CD14-positive monocyte (primary cell): ENCODE measurements around the gene SLC25A17. TPM values are rescaled to one million over a fixed set of nuclear protein-coding genes. Genes with fewer than 3 reads are reported as not detected.

Experiments used
- DNase-seq, 3 donors: peaks; one replicate each; pipeline ENCODE4 v3.0.0-alpha.2; 2011 to 2022
- H2AFZ ChIP-seq: 2 replicates; pipeline ENCODE4 v1.6.0; 2012; ENCODE audit warnings: mild to moderate bottlenecking, low read depth, low read length, inconsistent platforms; ENCODE audit not compliant: insufficient read depth, poor library complexity, severe bottlenecking
- H3K27ac ChIP-seq, 2 donors: 1 replicate in 1 of 2; 2 replicates in 1 of 2; pipeline ENCODE4 v1.5.1; 2012 to 2013; ENCODE audit warnings: low read length in 2 of 2, control low read depth in 1 of 2, inconsistent platforms in 1 of 2, low read depth in 1 of 2, mild to moderate bottlenecking in 1 of 2
- H3K27me3 ChIP-seq, 2 donors: one replicate each; pipeline versions ENCODE4 v1.6.0 to v1.6.1; 2011 to 2013; ENCODE audit warnings: low read length in 2 of 2; ENCODE audit not compliant: control insufficient read depth in 2 of 2, insufficient read depth in 2 of 2
- H3K36me3 ChIP-seq, 2 donors: replicated peaks in 1 of 2; 1 replicate in 1 of 2; 2 replicates in 1 of 2; pipeline versions ENCODE4 v1.5.1 to v1.6.1; 2012 to 2013; ENCODE audit warnings: low read length in 2 of 2, control low read depth in 1 of 2, inconsistent platforms in 1 of 2, mild to moderate bottlenecking in 1 of 2; ENCODE audit not compliant: insufficient read depth in 2 of 2, control insufficient read depth in 1 of 2
- H3K4me1 ChIP-seq, 2 donors: 1 replicate in 1 of 2; 2 replicates in 1 of 2; pipeline versions ENCODE4 v1.5.1 to v1.6.1; 2012 to 2013; ENCODE audit warnings: low read length in 2 of 2, control low read depth in 1 of 2, inconsistent platforms in 1 of 2, mild to moderate bottlenecking in 1 of 2, moderate library complexity in 1 of 2; ENCODE audit not compliant: insufficient read depth in 2 of 2, control insufficient read depth in 1 of 2
- H3K4me2 ChIP-seq: replicated peaks from 2 replicates; pipeline ENCODE3; 2012; ENCODE audit warnings: low read length, moderate library complexity, mild to moderate bottlenecking; ENCODE audit not compliant: poor library complexity, severe bottlenecking; ENCODE audit errors: extremely low read depth
- H3K4me3 ChIP-seq, 3 experiments: fragments of 200-600 bp in 1 of 3; sonication (generic) in 1 of 3; replicated peaks in 1 of 3; 1 replicate in 2 of 3; 2 replicates in 1 of 3; pipeline ENCODE4 v1.5.1; 2011 to 2013; ENCODE audit warnings: low read length in 3 of 3, mild to moderate bottlenecking in 3 of 3, control low read depth in 2 of 3, low read depth in 2 of 3, inconsistent platforms in 1 of 3, moderate library complexity in 1 of 3
- H3K79me2 ChIP-seq: 2 replicates; pipeline ENCODE4 v1.6.0; 2012; ENCODE audit warnings: mild to moderate bottlenecking, control low read depth, inconsistent platforms, low read length, moderate library complexity; ENCODE audit not compliant: insufficient read depth
- H3K9ac ChIP-seq: 2 replicates; pipeline ENCODE4 v1.6.0; 2017; ENCODE audit warnings: low read length, mild to moderate bottlenecking; ENCODE audit not compliant: insufficient read depth, poor library complexity, severe bottlenecking
- H3K9me3 ChIP-seq, 2 donors: replicated peaks in 1 of 2; 1 replicate in 1 of 2; 2 replicates in 1 of 2; pipeline versions ENCODE4 v1.5.1 to v1.6.1; 2012 to 2013; ENCODE audit warnings: low read length in 2 of 2, control low read depth in 1 of 2; ENCODE audit not compliant: control insufficient read depth in 1 of 2, insufficient read depth in 1 of 2
- H4K20me1 ChIP-seq: 2 replicates; pipeline ENCODE4 v1.6.0; 2012; ENCODE audit warnings: mild to moderate bottlenecking, low read length, control low read depth, moderate library complexity; ENCODE audit not compliant: insufficient read depth
- H3K27ac Mint-ChIP-seq, 7 donors: one replicate each; pipeline ENCODE4 v1.8.0; 2020; ENCODE audit warnings: mild to moderate bottlenecking in 7 of 7, mixed read lengths in 7 of 7, moderate library complexity in 6 of 7, inconsistent platforms in 2 of 7
- H3K27me3 Mint-ChIP-seq, 3 donors: one replicate each; pipeline ENCODE4 v1.8.0; 2021 to 2022; ENCODE audit warnings: low read depth in 3 of 3, mild to moderate bottlenecking in 3 of 3, mixed read lengths in 3 of 3, moderate library complexity in 3 of 3, inconsistent platforms in 1 of 3
- H3K36me3 Mint-ChIP-seq, 2 donors: one replicate each; pipeline ENCODE4 v1.8.0; 2020; ENCODE audit warnings: mixed read lengths in 2 of 2, inconsistent platforms in 1 of 2, mild to moderate bottlenecking in 1 of 2
- H3K4me1 Mint-ChIP-seq: one replicate; pipeline ENCODE4 v1.8.0; 2020; ENCODE audit warnings: mild to moderate bottlenecking, mixed read lengths
- H3K4me3 Mint-ChIP-seq, 2 donors: one replicate each; pipeline ENCODE4 v1.8.0; 2020; ENCODE audit warnings: mild to moderate bottlenecking in 2 of 2, mixed read lengths in 2 of 2, moderate library complexity in 1 of 2
- H3K9me3 Mint-ChIP-seq, 7 donors: one replicate each; pipeline ENCODE4 v1.8.0; 2020 to 2022; ENCODE audit warnings: mixed read lengths in 7 of 7, mild to moderate bottlenecking in 6 of 7, moderate library complexity in 6 of 7, inconsistent platforms in 2 of 7
- CTCF ChIP-seq: fragments of 200-600 bp; IDR thresholded peaks from one replicate; pipeline ENCODE4 v1.8.0; 2022; ENCODE audit warnings: antibody characterized with exemption, mild to moderate bottlenecking
- WGBS: methylation state at CpG from one replicate; pipeline ENCODE4 v1.1.5; 2013; ENCODE audit warnings: missing lambda C conversion rate; ENCODE audit not compliant: insufficient coverage; 5-methylcytosine and 5-hydroxymethylcytosine counted together
- intact Hi-C, 2 donors: fragments of 100-400 bp; cut with micrococcal nuclease; formaldehyde crosslinking; loops; one replicate each; pipeline versions ENCODE4 v1.15.0 to v1.15.1; 2023
- polyA plus RNA-seq, 3 donors: library from polyadenylated mRNA; depleted of rRNA in 1 of 3; unstranded in 2 of 3; stranded (reverse) in 1 of 3; fragments of 300-500 nt in 2 of 3; fragments of >200 nt in 1 of 3; fragmentation: Illumina TruSeq in 2 of 3; gene quantifications; 1 replicate in 2 of 3; 2 replicates in 1 of 3; pipeline ENCODE4 v1.2.3, GENCODE V29; 2012 to 2021

Gene SLC25A17
- polyA plus RNA-seq, 3 donors: 7.3 to 10.6 (median 8.8) TPM

DNA sequence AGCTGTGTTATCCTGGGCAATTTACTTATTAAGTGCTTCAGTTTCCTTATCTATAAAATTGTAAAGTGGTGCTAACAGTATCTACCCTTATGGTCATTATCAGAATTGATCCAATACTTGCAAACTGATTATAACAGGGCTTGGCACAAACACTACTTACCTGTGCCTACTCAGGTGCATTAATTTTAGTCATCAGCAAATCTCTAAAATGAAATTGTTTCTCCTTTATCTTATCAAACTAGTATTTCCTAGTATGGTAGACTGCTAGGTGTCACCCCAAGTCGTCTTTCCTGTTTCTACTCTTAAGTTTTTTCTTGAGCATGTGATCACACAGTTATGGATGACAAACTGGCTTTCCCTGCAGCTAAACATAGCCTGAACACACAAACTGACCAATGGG is 4.3 kb upstream of the SLC25A17 start:
- no peak overlapping the region for H3K4me3 Mint-ChIP-seq
- intact Hi-C loops: no loop called here
- no peaks in the 10 kb centered on the region for H3K27me3 ChIP-seq
- H3K9ac ChIP-seq: no peak overlapping the region
- peaks cover 6% of the 10 kb centered on the region for H3K79me2 ChIP-seq
- no peak overlapping the region for H3K4me2 ChIP-seq
- no peak overlapping the region for H3K27ac ChIP-seq
- H3K4me1 ChIP-seq: peaks cover 10 to 15% of the 10 kb centered on the region in 2 donors
- H2AFZ ChIP-seq: no peak overlapping the region
- DNase-seq: no peak
- peaks cover 0 to 2% (median 0%) of the 10 kb centered on the region in 3 donors for H3K27me3 Mint-ChIP-seq
- peaks cover 25 to 34% of the 10 kb centered on the region in 2 donors for H3K36me3 Mint-ChIP-seq
- no peaks in the 10 kb centered on the region for H3K9me3 Mint-ChIP-seq
- peaks cover 32 to 52% of the 10 kb centered on the region in 2 donors for H3K36me3 ChIP-seq
- H3K4me3 ChIP-seq: no peak overlapping the region
- no peak overlapping the region for H3K27ac Mint-ChIP-seq
- H4K20me1 ChIP-seq: no peaks in the 10 kb centered on the region
- no peaks in the 10 kb centered on the region for H3K9me3 ChIP-seq
- H3K4me1 Mint-ChIP-seq: peaks cover 11% of the 10 kb centered on the region
- no peak for TF ChIP-seq CTCF
- WGBS: no CpG with 5 or more reads among the region's 1 CpG

- peak overlapping the region in 1 of 2 donors; percentile 90 for H3K27ac ChIP-seq
- WGBS: 0% methylated on average over 1 of the region's 4 CpGs
- Mint-ChIP-seq H3K27me3 (peaks cover 0 to 2% (median 0%) of the 10 kb centered on the region in 3 donors), H3K4me1 (peaks cover 26% of the 10 kb centered on the region), H3K36me3 (peaks cover 0 to 9% of the 10 kb centered on the region in 2 donors), H3K27ac (peak overlapping the region; percentile 46 to 84 (median 77)), H3K9me3 (no peaks in the 10 kb centered on the region), H3K4me3 (peak overlapping the region; percentile 87 to 97)
- H3K79me2 ChIP-seq: peaks cover 37% of the 10 kb centered on the region
- peak overlapping the region; percentile 100 for H2AFZ ChIP-seq
- peaks cover 3% of the 10 kb centered on the region for H4K20me1 ChIP-seq
- peak overlapping the region; percentile 100 for H3K4me2 ChIP-seq
- no peak for TF ChIP-seq CTCF
- H3K4me3 ChIP-seq: peak overlapping the region; percentile 89 to 100 (median 94)
- H3K9me3 ChIP-seq: no peaks in the 10 kb centered on the region
- no peaks in the 10 kb centered on the region for H3K27me3 ChIP-seq
- no peak for DNase-seq
- intact Hi-C loops: loop anchor here (5.0 to 10.0 kb wide), 2 partner anchors 38 to 75 kb away; partner anchors contain the start of genes ST13 (in 2 of the 2) and XPNPEP3 (in 2 of the 2)
- H3K4me1 ChIP-seq: peaks cover 25 to 31% of the 10 kb centered on the region in 2 donors
- peaks cover 14 to 17% of the 10 kb centered on the region in 2 donors for H3K36me3 ChIP-seq
- H3K9ac ChIP-seq: peak overlapping the region; percentile 84
These were observed 524 bp upstream of the SLC25A17 start for GRCh38 chr22:40819599-40820140.
